HCT116 (cell line): Measurements from ENCODE around the gene EGF. TPM values are rescaled to one million over a fixed set of nuclear protein-coding genes. Genes with fewer than 3 reads are reported as not detected.

Experiments
- ATAC-seq: fragments of 200-7000 bp; cut with Tn5 transposase; 2 replicates; pipeline ENCODE4 v1.9.1; 2020; ENCODE audit warnings: mild to moderate bottlenecking, moderate library complexity
- BruUV-seq: library from RNA; stranded (reverse); fragments of 400-500 nt; replicated peaks from 2 replicates; lab custom pipeline; 2021; lab: Mats Ljungman, UMichigan
- CTCF ChIA-PET: fragments of 300-600 bp; sonication (Branson Sonifier 250); formaldehyde crosslinking; loops from one replicate; lab custom pipeline; 2021; ENCODE audit warnings: antibody characterized with exemption; lab: Charles Lee
- POLR2A ChIA-PET: fragments of 300-600, 350-600 bp; sonication (Branson Sonifier 250); formaldehyde crosslinking; loops from one replicate; lab custom pipeline; 2021; ENCODE audit warnings: antibody characterized with exemption; lab: Charles Lee
- RAD21 ChIA-PET, 2 experiments: fragments of 300-600 bp; sonication (Branson Sonifier 250); formaldehyde crosslinking; loops; one replicate each; lab custom pipeline; 2023; ENCODE audit warnings: low total read pairs in 2 of 2; ENCODE audit not compliant: uncharacterized antibody in 2 of 2, unreplicated experiment in 2 of 2, low non-redundant PET in 1 of 2; lab: Charles Lee
- DNase-seq: peaks from one replicate; pipeline ENCODE4 v3.0.0-alpha.2; 2010; ENCODE audit warnings: low read depth, low spot score
- H2AFZ ChIP-seq: fragments of 200-600 bp; shearing (Covaris generic), sonication (generic); 2 replicates; pipeline ENCODE4 v1.6.1; 2017; ENCODE audit warnings: low read depth, mixed run types, mixed read lengths, antibody characterized with exemption, low read length; ENCODE audit not compliant: poor library complexity, severe bottlenecking
- H3K27ac ChIP-seq: 2 replicates; pipeline ENCODE4 v1.5.1; 2012; ENCODE audit warnings: low read depth, low read length
- H3K27me3 ChIP-seq: fragments of 200-600 bp; sonication (generic); 2 replicates; pipeline ENCODE4 v1.6.1; 2016; ENCODE audit warnings: mixed run types, low read length, mixed read lengths; ENCODE audit not compliant: insufficient read depth
- H3K36me3 ChIP-seq, 2 experiments: fragments of 200-500 bp in 1 of 2; fragments of 200-600 bp in 1 of 2; sonication (Bioruptor generic) in 1 of 2; sonication (generic) in 1 of 2; 2 replicates each; pipeline versions ENCODE4 v1.5.1 to v1.6.1; 2014 to 2016; ENCODE audit warnings: low read length in 2 of 2, inconsistent platforms in 1 of 2, mixed read lengths in 1 of 2, mixed run types in 1 of 2; ENCODE audit not compliant: insufficient read depth in 2 of 2, control insufficient read depth in 1 of 2
- H3K4me1 ChIP-seq, 2 experiments: fragments of 200-600 bp in 1 of 2; sonication (generic) in 1 of 2; 2 replicates each; pipeline versions ENCODE4 v1.5.1 to v1.6.1; 2012 to 2017; ENCODE audit warnings: low read length in 2 of 2, inconsistent platforms in 1 of 2, mild to moderate bottlenecking in 1 of 2, mixed read lengths in 1 of 2, mixed run types in 1 of 2, moderate library complexity in 1 of 2; ENCODE audit not compliant: insufficient read depth in 2 of 2, control insufficient read depth in 1 of 2
- H3K4me2 ChIP-seq: fragments of 200-600 bp; sonication (generic); 2 replicates; pipeline ENCODE4 v1.6.1; 2017; ENCODE audit warnings: mixed run types, low read length, mixed read lengths
- H3K4me3 ChIP-seq, 2 experiments: fragments of 200-600 bp in 1 of 2; sonication (generic) in 1 of 2; replicated peaks in 1 of 2; 2 replicates each; pipeline ENCODE4 v1.5.1; 2011 to 2016; ENCODE audit warnings: low read length in 2 of 2, control low read depth in 1 of 2, low read depth in 1 of 2, mild to moderate bottlenecking in 1 of 2, mixed read lengths in 1 of 2, mixed run types in 1 of 2
- H3K79me2 ChIP-seq: fragments of 200-600 bp; sonication (generic); 2 replicates; pipeline ENCODE4 v1.6.1; 2017; ENCODE audit warnings: mild to moderate bottlenecking, mixed run types, low read length, moderate library complexity, mixed read lengths; ENCODE audit not compliant: insufficient read depth
- H3K9ac ChIP-seq: fragments of 200-600 bp; sonication (generic); 2 replicates; pipeline ENCODE4 v1.6.1; 2016; ENCODE audit warnings: low read length, mixed read lengths
- H3K9me2 ChIP-seq: fragments of 200-600 bp; sonication (generic), shearing (Covaris generic); 2 replicates; pipeline ENCODE4 v1.6.1; 2017; ENCODE audit warnings: mixed run types, mild to moderate bottlenecking, moderate library complexity; ENCODE audit not compliant: insufficient read depth
- H3K9me3 ChIP-seq, 2 experiments: fragments of 200-500 bp in 1 of 2; fragments of 200-600 bp in 1 of 2; sonication (Bioruptor generic) in 1 of 2; sonication (generic) in 1 of 2; 2 replicates each; pipeline ENCODE4 v1.6.1; 2014 to 2017; ENCODE audit warnings: low read length in 2 of 2, mixed read lengths in 2 of 2, inconsistent platforms in 1 of 2, low read depth in 1 of 2, mild to moderate bottlenecking in 1 of 2, mixed run types in 1 of 2, moderate library complexity in 1 of 2; ENCODE audit not compliant: control insufficient read depth in 1 of 2, insufficient read depth in 1 of 2
- H4K20me1 ChIP-seq: fragments of 200-600 bp; sonication (generic), shearing (Covaris generic); 2 replicates; pipeline ENCODE4 v1.6.1; 2017; ENCODE audit warnings: mixed run types, mild to moderate bottlenecking, moderate library complexity; ENCODE audit not compliant: insufficient read depth
- RAD21 ChIP-seq: IDR thresholded peaks from 2 replicates; pipeline ENCODE4 v1.6.1; 2012; ENCODE audit warnings: low read depth, mild to moderate bottlenecking
- ZBTB33 ChIP-seq: IDR thresholded peaks from 2 replicates; pipeline ENCODE4 v1.6.1; 2011; ENCODE audit warnings: mild to moderate bottlenecking, low read length, moderate library complexity; ENCODE audit not compliant: insufficient replicate concordance; ENCODE audit errors: extremely low read depth
- intact Hi-C: fragments of 100-400 bp; cut with micrococcal nuclease; formaldehyde crosslinking; loops from 2 replicates; pipeline ENCODE4 v1.10.0; 2022
- total RNA-seq: library from RNA; stranded (reverse); gene quantifications from one replicate; pipeline ENCODE4 v1.2.1, GENCODE V29; 2021; ENCODE audit not compliant: unreplicated experiment

EGF gene
- total RNA-seq, 1 experiment from 2014 or later: 0.57 TPM

- Histone ChIP-seq H3K4me3 (no peak overlapping the region), H3K36me3 (no peaks in the 10 kb centered on the region), H3K9ac (no peak overlapping the region), H3K27ac (no peak overlapping the region), H4K20me1 (no peaks in the 10 kb centered on the region), H3K4me1 (peaks cover 0 to 10% of the 10 kb centered on the region in 2 experiments; a peak in 3 of 4 replicates), H3K27me3 (no peaks in the 10 kb centered on the region), H3K4me2 (no peak overlapping the region), H2AFZ (no peak overlapping the region), H3K79me2 (no peaks in the 10 kb centered on the region), H3K9me2 (no peaks in the 10 kb centered on the region), H3K9me3 (no peaks in the 10 kb centered on the region)
- no peak for TF ChIP-seq ZBTB33
- TF ChIP-seq RAD21: no peak
- ChIA-PET POLR2A (no interaction called here), CTCF (no interaction called here), RAD21 (no interaction called here)
- intact Hi-C loops: no loop called here
- ATAC-seq: no peak
- DNase-seq: no peak
- no TSS peak for BruUV-seq
These were observed 148.4 kb downstream of the EGF start for GRCh38 chr4:110061076-110061475.

Other genes starting within 250 kb of the EGF start
- gene CASP6, start 209.4 kb upstream of the EGF start, total RNA-seq: 18.1 TPM
- 37.9 TPM for gene PLA2G12A, start 182.8 kb upstream of the EGF start, total RNA-seq
- gene CFI, start 110.9 kb upstream of the EGF start, total RNA-seq: 0.84 TPM
- gene GAR1, start 97.1 kb upstream of the EGF start, total RNA-seq: 40.6 TPM
- gene RRH, start 84.9 kb upstream of the EGF start, total RNA-seq: 0.42 TPM
- gene LRIT3, start 64.8 kb upstream of the EGF start, total RNA-seq: 0.47 TPM